Dedifferentiated amniotic fluid mesenchymal stem cell (primary cell): ENCODE data around the gene AIG1.
"Not testable (repeated sequence)": the region's sequence is repeated elsewhere in the genome, so short reads cannot be mapped to it uniquely, and the experiment has no call there.

Experiments
- DNase-seq: peaks from one replicate; pipeline ENCODE4 v3.0.0-alpha.2; 2016; ENCODE audit errors: extremely low spot score

The AIG1 gene, protein sequence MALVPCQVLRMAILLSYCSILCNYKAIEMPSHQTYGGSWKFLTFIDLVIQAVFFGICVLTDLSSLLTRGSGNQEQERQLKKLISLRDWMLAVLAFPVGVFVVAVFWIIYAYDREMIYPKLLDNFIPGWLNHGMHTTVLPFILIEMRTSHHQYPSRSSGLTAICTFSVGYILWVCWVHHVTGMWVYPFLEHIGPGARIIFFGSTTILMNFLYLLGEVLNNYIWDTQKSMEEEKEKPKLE

DNA sequence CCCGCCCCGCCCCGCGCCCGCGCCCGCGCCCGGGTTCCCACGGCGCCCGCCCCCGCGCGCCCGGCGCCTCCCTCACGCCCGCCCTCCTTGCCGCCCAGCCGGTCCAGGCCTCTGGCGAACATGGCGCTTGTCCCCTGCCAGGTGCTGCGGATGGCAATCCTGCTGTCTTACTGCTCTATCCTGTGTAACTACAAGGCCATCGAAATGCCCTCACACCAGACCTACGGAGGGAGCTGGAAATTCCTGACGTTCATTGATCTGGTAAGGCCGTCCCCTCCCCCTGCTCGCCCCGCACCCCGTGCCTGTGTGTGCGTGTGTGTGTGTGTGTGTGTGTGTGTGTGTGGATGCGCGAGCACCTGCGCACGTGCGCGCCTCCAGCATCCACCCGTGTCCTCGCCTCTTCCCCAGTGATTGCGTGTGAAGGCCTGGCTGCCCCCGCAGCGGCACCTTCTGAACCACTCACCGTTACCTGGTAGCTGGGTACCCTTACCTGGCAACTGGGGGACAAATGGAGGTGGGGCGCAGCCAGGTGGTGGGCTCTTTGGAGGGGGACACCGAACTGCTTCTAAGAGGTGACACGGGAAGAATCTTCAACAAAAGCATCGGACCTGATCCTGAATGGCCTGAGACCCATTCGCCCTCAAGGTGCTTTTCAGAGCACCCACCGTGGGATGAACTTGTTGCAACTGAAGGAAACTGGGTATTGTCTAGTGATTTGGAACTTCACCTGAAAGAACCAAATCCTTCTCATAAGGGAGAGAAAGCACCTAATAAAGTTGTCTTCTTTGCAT lies at the start of gene AIG1:
TSS of gene AIG1 (plus strand) at position 84 of the 791 bp plus-strand sequence. CDS start at position 121, 37 bp downstream.
- no peak for DNase-seq

DNA sequence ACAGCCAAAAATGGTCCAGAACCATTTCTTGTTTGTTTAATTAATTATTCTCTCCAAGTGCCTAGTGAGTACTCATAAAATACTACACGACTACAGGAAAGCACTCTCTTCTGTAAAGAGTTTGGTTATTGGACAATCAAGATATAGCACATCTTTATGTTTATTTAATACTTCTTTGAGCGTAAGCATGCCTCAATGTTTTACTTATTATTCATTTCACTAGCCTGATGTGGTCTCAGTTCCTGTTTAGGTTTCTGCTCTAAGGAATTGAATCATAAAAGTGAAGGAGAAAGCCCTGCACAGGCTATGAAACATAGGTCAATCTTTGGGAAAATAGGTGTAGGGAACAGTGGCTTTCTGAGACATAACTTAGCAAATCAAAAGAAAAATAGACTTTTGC lies 45.9 kb upstream of the AIG1 start:
- no peak for DNase-seq

DNA sequence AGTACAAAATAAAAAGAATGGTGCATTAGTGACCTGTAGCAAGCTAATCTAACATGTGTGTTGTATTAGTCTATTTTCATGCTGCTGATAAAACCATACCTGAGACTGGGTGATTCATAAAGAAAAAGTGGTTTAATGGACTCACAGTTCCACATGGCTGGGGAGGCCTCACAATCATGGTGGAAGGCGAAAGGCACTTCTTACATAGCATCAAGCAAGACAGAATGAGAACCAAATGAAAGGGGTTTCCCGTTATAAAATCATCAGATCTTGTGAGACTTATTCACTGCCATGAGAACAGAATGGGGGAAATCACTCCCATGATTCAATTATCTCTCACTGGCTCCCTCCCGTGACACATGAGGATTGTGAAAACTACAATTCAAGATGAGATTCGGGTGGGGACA lies 45.4 kb upstream of the AIG1 start:
- no peak for DNase-seq

DNA sequence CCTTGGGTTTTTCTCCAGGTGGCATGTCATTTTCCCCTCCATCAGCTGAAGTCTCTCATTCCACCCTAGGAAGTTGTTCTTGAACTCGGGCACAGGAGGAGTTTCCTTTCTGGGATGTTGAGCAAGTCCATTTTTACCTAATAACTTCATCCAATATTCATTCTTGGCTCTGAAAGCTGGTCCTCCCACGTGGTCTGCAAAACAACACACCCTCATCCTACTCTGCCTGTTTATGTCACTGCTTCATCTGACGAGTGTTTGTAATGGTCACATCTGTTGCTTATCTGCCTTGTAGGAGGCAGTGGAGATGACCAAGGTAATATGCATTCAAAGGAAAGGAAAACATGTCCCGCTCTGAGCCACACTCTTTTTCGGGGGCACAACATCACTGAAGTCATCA lies 41.7 kb upstream of the AIG1 start:
- DNase-seq: no peak

DNA sequence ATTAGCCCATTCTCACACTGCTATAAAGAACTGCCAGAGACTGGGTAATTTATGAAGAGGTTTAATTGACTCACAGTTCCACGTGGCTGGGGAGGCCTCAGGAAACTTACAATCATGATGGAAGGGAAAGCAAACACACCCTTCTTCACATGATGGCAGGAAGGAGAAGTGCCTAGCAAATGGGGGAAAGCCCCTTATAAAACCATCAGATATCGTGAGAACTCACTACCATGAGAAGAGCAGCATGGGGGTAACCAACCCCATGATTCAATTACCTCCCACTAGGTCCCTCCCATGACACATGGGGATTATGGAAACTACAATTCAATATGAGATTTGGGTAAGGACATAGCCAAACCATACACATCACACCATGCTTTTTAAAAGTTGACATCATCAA lies 39.8 kb upstream of the AIG1 start:
- DNase-seq: not testable (repeated sequence)

DNA sequence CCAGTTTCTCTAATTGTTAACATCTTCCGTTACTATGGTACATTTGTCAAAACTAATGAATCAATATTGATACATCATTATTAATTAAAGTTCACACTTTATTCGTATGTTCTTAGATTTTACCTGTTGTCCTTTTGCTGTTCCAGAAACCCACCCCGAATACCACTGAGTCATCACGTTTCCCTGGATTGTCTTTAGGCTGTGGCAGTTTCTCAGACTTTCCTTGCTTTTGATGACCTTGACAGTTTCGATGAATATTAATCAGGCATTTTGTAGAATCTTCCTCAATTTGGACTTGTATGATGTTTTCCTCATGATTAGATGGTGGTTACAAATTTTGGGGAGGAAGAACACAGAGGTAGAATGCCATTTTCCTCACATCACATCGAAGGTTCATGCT lies 39.1 kb upstream of the AIG1 start:
- DNase-seq: no peak

DNA sequence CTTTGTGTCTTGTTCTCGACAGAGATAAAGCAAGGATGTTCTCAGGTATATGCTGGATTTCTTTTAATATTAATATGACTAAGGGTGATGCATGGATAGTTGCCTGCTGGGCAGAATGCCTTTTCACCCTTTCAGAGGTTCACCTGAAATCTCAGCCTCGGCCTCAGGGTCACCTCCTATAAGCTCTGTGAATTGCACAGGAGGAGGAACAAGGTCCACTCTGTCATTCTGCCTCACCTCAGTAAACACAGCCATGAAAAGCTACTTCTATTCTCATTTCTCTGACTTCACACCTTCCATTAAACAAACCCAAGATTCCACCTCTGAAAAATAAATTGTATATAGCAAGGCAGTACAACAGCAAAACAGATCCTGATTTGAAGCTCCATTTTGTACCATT lies 38.1 kb upstream of the AIG1 start:
- no peak for DNase-seq

DNA sequence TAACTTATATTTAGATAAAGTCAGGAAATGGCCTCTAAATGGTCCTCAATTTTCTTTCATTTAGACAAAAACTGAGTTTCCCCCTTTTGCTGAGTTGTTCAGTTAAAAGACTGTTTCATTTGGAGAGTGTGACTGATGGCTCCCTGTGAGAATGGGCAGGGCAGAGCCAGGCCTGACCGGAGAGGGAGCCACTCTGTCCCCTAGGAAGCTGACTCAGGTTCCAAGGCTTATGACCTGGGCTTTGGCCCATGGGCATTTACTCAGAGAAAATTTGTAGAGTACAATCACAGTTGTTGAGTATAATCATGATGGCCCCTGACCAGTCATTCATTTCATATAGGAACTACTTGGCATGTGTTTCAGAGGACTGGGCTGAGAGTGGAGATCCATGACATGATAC lies 37.0 kb upstream of the AIG1 start:
- DNase-seq: no peak

DNA sequence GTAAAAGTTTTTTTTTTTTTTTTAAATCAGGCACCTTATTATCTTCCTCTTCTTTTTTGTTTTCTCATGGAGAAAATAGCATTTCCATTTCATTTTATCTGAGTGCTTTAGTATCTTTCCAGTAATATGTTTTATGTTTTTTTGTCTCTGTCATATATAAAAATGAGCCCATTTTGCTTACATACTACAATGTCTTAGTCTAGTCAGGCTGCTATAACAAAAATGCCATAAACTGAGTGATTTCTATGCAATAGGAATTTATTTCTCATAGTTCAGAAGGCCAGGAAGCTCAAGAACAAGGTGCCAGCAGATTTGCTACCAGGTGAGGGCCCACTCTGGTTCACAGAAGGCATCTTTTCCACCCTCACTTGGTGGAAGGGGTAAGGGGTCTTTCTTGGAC lies 35.7 kb upstream of the AIG1 start:
- no peak for DNase-seq

DNA sequence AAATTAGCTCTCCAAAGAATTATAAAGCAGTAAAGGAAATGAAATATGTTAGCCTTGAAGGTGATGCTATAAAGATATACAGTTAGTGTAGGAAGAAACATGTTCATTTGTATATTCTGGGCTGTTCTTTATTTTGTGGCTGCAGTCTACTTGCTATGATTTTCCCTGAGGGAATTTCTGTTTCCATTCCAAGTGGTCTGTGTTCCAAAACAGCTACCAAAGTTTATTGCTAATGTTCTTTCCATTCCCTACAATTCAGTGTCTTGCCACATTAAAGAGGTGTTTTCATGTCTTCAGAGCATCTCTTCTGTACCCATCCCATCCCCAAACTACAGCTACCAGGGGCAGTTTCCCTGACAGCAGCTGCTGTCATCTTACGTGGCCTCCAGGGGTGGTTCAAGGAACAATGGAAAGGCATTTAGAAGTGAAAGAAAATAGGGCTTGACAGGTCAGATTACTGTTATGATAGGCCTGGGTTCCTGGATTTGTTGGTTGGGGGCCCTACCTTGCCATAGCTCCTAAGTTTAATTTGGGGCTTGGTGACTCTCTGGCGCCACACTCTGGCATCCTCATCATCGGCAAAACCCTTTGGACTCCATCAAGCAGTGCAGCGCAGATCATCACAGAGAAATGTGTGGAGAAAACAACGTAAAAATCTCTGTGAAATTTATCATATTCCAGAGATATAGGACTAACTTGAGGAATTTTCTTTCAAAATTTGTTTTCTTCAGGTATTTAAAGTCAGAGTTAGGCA lies 33.8 kb upstream of the AIG1 start:
- DNase-seq: no peak

DNA sequence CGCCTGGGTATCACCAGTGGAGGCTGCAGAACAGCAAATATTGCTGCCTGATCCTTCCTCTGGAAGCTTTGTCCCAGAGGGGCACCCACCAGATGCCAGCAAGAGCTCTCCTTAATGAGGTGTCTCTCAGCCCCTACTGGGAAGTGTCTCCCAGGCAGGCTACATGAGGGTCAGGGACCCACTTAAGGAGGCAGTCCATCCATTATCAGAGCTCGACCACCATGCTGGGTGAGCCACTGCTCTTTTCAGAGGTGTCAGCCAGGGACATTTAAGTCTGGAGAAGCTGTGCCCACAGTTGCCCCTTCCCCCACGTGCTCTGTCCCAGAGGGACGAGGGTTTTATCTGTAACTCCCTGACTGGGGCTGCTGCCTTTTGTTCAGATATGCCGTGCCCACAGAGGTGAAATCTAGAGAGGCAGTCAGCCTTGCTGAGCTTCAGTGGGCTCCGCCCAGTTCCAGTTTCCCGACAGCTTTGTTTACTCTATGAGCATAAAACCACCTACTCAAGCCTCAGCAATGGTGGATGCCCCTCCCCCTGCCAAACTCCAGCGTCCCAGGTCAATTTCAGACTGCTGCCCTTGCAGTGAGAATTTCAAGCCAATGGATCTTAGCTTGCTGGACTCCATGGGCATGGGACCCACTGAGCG lies 25.9 kb upstream of the AIG1 start:
- DNase-seq: no peak

DNA sequence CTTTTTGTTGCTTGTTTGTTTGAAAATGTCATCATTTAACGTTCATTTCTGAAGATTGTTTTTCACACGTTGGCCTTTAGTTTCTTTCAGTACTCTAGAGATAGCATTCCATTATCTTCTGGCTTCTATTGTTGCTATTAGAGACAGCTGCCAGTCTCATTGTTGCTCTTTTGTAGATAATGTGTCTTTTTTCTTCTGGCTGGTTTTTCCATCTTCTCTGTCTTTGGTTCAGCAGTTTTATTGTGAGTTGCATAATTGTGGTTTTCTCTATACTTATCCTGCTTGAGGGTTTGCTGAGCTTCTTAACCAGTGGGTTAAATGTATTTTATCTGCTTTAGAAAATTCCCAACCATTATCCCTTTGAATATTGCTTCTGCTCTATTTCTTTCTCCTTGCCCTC lies 23.2 kb upstream of the AIG1 start:
- no peak for DNase-seq

DNA sequence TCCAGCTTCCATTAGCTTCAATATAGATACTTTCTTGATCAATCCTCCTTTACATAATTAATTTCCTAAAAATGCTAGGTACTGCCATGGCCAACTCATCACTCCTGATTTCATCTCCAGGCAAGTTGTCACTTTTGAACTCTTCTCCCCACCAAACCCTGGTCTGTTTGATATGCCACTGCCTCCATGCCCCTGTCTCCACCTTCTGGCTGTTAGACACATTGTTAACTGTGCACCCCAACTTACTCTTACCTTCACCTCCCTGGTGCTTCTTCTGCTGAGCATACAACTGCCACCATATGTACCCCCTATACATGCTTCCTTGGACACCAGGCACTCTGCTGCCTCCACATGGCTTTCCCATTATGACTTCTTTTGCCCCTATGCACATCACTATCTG lies 21.9 kb upstream of the AIG1 start:
- no peak for DNase-seq

DNA sequence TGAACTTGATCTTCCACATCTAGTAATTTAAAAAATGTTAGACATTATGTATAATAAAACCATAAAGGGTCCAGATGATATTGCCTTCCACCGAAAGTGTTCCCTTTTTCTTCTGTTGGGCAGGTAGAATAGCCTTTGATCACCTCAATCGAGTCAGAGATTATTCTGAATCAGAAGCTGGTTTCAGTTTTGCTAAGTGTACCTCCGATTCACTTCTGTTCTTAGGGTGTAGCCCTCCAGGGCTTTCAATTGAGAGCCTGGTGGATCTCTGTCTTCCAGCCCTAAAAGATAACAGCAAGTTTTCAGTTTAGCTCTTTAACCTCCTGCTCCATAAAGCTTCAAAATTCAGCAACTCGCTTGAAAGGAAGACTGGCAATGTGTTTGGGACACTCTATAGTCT lies 21.1 kb upstream of the AIG1 start:
- DNase-seq: no peak

DNA sequence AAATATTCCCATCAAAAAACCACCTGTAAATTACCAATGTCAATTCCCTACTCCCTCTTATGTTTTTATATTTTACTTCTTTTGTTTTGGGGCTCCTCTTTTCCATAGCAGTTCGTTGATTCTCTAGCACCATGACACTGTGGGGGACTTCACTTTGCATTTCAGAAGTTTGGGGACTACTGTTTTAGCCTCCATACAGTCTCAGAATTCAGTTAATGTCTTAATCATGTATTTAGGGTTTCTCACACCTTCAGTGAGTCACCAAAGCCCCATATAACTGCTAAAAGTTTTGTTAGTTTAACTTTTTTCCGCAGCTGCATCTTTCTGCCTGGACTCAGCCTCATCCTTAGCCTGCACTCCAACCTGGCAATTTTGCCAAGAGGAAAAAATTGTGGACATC lies 20.7 kb upstream of the AIG1 start:
- DNase-seq: no peak

DNA sequence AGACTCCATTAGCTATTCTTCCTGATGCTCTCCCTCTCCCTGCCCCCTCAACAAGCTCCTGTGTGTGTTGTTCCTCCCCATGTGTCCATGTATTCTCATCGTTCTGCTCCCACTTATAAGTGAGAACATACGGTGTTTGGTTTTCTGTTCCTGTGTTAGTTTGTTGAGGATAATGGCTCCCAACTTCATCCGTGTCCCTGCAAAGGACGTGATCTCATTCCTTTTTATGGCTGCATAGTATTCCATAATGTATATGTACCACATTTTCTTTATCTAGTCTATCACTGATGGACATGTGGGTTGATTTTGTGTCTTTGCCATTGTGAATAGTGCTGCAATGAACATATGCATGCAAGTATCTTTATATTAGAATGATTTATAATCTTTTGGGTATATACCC lies 16.3 kb upstream of the AIG1 start:
- DNase-seq: not testable (repeated sequence)

DNA sequence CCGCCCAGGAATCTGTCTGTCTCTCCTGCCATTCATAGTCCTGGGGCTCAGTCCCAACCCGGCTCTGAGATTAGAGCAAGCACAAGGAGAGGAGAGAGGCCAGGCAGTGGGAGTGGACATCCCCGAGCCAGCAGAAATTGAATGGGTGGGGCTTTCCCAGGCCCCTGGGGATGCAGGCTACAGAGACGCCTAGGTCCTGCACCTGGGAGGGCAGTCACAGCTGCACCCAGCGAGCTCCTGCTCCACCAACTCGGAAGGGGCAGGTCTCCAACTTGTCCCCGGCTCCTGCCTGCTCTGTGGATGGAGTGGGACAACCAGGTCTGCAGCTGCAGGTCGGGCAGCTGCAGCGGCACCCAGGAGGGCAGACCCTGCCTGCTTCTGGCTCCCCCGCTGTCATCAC lies 11.1 kb upstream of the AIG1 start:
- DNase-seq: no peak

DNA sequence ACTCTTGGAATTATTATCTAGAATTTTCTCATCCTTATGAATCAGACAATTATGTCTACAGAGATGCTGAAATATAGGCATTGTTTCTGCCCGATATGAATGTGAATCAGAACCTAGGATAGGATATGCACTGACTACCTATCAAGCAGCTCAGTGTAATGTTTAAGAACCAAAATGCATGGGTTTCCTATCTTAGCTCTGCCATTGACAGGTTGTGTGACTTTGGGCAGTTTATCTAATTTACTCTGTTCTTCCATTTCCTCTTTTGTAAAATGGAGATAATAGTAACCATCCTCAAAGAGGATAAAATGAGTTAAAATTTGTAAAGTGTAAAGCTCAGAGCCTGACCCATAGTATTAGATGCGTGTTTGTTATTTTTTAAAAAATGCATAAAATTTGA lies 10.2 kb upstream of the AIG1 start:
- DNase-seq: no peak

DNA sequence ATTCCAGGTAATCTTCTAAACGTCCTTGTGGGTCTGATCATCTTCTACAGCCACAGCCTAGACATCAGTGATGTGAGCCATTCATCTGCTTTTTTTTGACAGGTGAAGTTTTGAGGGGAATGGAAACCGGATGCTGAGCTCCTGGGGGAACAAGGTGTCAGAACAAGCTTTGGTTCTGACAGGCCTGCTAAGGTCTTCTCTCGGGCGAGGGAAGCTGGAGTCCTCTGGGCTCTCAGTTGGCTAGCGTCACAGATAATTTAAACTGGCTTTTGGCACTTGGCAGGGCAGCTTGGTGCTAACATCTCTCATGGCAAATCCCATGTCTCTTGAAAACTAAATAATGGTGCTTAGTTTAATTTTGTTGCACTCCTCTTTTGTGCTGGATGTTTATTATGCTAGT lies 8.4 kb upstream of the AIG1 start:
- no peak for DNase-seq

DNA sequence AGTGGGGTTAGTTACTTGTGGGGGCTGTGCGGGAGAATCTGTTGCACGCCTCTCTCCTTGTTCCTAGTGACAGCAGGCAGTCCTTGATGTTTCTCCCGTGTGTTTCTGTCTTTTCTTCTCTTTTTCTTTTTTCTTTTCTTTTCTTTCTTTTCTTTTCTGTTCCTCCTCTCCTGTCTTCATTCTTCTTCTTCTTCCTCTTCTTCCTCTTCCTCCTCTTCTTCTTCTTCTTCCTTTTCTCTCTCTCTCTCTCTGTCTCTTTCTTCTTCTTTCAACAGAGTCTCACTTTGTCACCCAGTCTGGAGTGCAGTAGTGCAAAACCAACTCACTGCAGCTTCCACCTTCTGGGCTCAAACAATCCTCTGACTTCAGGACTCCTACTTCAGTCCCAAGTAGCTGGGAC lies 6.8 kb upstream of the AIG1 start:
- no peak for DNase-seq

DNA sequence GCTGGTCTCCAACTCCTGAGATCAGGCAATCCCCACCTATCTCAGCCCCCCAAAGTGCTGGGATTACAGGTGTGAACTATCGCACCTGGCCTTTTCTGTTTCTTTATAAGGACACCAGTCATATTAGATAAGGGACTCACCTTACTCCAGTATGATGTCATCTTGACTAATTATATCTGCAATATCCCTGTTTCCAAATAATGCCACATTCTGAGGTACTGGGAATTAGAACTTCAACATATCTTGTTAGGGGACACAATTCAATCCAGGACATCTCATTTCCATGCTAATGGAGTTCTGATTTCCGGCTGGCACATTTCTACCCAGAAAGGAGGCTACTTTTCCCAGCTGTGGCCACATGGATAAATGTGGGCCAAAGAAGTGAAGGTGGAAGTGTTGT lies 6.4 kb upstream of the AIG1 start:
- DNase-seq: no peak

DNA sequence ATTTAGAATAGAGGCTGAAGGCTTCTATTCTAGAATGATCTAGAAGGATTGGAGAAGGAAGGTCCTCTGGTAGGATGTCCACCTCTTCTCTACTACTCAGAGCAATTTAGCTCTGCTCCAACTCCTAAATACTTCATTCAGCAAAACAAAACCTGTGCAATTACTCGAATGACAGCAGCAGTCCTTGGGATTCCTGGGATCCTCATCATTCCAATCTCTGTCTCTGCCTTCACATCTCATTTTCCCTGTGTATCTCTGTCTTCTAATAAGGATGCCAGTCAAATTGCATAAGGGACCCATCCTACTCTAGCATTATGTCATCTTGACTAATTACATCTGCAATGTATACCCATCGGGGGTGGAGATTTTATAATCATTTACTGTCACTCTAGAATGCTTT lies 5.5 kb upstream of the AIG1 start:
- no peak for DNase-seq
